ENCODE measurements around the gene GLYATL1B. TPM values are rescaled to one million over a fixed set of nuclear protein-coding genes. Genes with fewer than 3 reads are reported as not detected.

The GLYATL1B gene
- total and polyA plus RNA-seq, 10 of the 15 experiments (the other 5 are each of a cell fraction or from before 2014, with no cell fraction given) = 0.10 to 1.7 (median 0.24) TPM; not detected in 4

DNA sequence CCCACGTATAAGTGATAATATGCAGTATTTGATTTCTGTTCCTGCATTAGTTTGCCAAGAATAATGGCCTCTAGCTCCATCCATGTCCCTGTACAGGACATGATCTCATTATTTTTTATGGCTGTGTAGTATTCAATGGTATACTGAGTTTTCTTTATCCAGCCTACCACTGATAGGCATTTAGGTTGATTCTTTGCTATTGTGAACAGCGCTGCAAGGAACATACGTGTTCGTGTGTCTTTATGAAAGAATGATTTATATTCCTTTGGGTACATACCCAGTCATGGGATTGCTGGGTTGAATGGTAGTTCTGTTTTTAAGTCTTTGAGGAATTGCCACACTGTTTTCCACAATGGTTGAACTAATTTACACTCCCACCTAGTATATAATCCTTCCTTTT lies 55.1 kb downstream of the GLYATL1B start:
- POLR2A ChIA-PET = interaction anchor here (0.8 to 1.8 kb wide), 2 partner anchors 34 to 494 kb away, joined by 3 to 7 read pairs; partner anchors contain the start of gene FAM111B
- in situ Hi-C loops (cut with MboI) = loop anchor here (5.0 kb wide), 2 partner anchors 34 to 89 kb away; partner anchors contain the start of gene FAM111B
- H3K4me2 ChIP-seq (ENCODE audit: control insufficient read depth, insufficient read depth) = 0 out of 2 replicates have a peak overlapping the region, but pooled peaks have one; percentile 18

More for the DNA sequence above, 55.1 kb downstream of the GLYATL1B start:
- no peak overlapping the region for H3K9ac ChIP-seq (ENCODE audit: control insufficient read depth, insufficient read depth, low read length)
- H3K4me3 ChIP-seq = no peak overlapping the region
- no peaks in the 10 kb centered on the region for H3K9me3 ChIP-seq (replicated peaks; ENCODE audit: control insufficient read depth, insufficient read depth, low read length)
- FAIRE-seq = no peak
- no peak overlapping the region for H2AFZ ChIP-seq (ENCODE audit: control insufficient read depth, low read depth, low read length)
- H3K4me1 ChIP-seq (ENCODE audit: control insufficient read depth, insufficient read depth, low read length) = 0 out of 2 replicates have a peak, but pooled peaks cover 7% of the 10 kb centered on the region
- H4K20me1 ChIP-seq (ENCODE audit: control insufficient read depth, insufficient read depth) = no peaks in the 10 kb centered on the region
- CTCF ChIA-PET = interaction anchor here (1.0 to 12.0 kb wide), 8 partner anchors 11 to 228 kb away, joined by 3 to 250 read pairs (median 9); partner anchors contain the start of gene FAM111B
- ATAC-seq = no peak
- SMC1A ChIA-PET (ENCODE audit: uncharacterized antibody, unreplicated experiment) = interaction anchor here (0.8 to 4.0 kb wide), 10 partner anchors 11 to 126 kb away, joined by 3 to 27 read pairs (median 8); no protein-coding TSS in a partner anchor
- intact Hi-C loops (cut with micrococcal nuclease; ENCODE audit: unreplicated experiment) = no loop called here
- 100% methylated on average over 4 of the region's 4 CpGs for WGBS (ENCODE audit: insufficient coverage, insufficient replicate concordance, low lambda C conversion rate, missing lambda C conversion rate)
- 0 out of 4 replicates have a peak, but pooled peaks cover 0 to 3% of the 10 kb centered on the region in 2 experiments for H3K36me3 ChIP-seq (ENCODE audit: control insufficient read depth in 2 of 2, insufficient read depth in 2 of 2, low read length in 1 of 2)
- H3K27me3 ChIP-seq (replicated peaks in 1 of 2; ENCODE audit: control insufficient read depth in 2 of 2, insufficient read depth in 2 of 2, low read length in 1 of 2) = no peaks in the 10 kb centered on the region
- no peak for DNase-seq (ENCODE audit: low read depth, low spot score)
- H3K79me2 ChIP-seq (ENCODE audit: control insufficient read depth, insufficient read depth, low read length) = peaks cover 33% of the 10 kb centered on the region
- TF ChIP-seq PML (IDR thresholded peaks at IDR 0.05; ENCODE audit: low read length) (no peak), PAX5 (IDR thresholded peaks at IDR 0.05; ENCODE audit: borderline replicate concordance, low read depth, low read length) (no peak), ZNF207 (IDR thresholded peaks at IDR 0.05; ENCODE audit: borderline replicate concordance) (no peak), ZSCAN29 (IDR thresholded peaks at IDR 0.05) (no peak), YY1 (IDR thresholded peaks at IDR 0.05; ENCODE audit: low read depth, low read length) (no peak), HDAC2 (IDR thresholded peaks at IDR 0.05) (no peak)
- TF ChIP-seq, protein P1, sequence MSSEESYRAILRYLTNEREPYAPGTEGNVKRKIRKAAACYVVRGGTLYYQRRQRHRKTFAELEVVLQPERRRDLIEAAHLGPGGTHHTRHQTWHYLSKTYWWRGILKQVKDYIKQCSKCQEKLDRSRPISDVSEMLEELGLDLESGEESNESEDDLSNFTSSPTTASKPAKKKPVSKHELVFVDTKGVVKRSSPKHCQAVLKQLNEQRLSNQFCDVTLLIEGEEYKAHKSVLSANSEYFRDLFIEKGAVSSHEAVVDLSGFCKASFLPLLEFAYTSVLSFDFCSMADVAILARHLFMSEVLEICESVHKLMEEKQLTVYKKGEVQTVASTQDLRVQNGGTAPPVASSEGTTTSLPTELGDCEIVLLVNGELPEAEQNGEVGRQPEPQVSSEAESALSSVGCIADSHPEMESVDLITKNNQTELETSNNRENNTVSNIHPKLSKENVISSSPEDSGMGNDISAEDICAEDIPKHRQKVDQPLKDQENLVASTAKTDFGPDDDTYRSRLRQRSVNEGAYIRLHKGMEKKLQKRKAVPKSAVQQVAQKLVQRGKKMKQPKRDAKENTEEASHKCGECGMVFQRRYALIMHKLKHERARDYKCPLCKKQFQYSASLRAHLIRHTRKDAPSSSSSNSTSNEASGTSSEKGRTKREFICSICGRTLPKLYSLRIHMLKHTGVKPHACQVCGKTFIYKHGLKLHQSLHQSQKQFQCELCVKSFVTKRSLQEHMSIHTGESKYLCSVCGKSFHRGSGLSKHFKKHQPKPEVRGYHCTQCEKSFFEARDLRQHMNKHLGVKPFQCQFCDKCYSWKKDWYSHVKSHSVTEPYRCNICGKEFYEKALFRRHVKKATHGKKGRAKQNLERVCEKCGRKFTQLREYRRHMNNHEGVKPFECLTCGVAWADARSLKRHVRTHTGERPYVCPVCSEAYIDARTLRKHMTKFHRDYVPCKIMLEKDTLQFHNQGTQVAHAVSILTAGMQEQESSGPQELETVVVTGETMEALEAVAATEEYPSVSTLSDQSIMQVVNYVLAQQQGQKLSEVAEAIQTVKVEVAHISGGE (CRISPR knock-in tag; IDR thresholded peaks at IDR 0.05) = no peak
- no TSS peak for BruUV-seq (replicated peaks)
- RAD21 ChIA-PET (ENCODE audit: unreplicated experiment) = interaction anchor here (1.4 to 3.9 kb wide), 6 partner anchors 10 to 83 kb away, joined by 3 to 56 read pairs (median 6); partner anchors contain the start of gene FAM111B
- H3K27ac ChIP-seq (ENCODE audit: control insufficient read depth, insufficient read depth) = no peak overlapping the region

Data from GM12878 (cell line).